Osteoblast (primary cell): ENCODE measurements around the gene FARS2. TPM values are rescaled to one million over a fixed set of nuclear protein-coding genes. Genes with fewer than 3 reads are reported as not detected.

Source experiments
- DNase-seq: peaks from one replicate; pipeline ENCODE4 v3.0.0; 2011; ENCODE audit warnings: low spot score, mixed read lengths; ENCODE audit not compliant: insufficient read length; ENCODE audit errors: missing footprints
- H2AFZ ChIP-seq: 2 replicates; pipeline ENCODE4 v1.6.0; 2011; ENCODE audit warnings: mild to moderate bottlenecking, low read length
- H3K27ac ChIP-seq: 2 replicates; pipeline ENCODE4 v1.5.1; 2011; ENCODE audit warnings: mild to moderate bottlenecking, low read depth, low read length, moderate library complexity
- H3K27me3 ChIP-seq: 2 replicates; pipeline ENCODE4 v1.6.0; 2012; ENCODE audit warnings: mild to moderate bottlenecking, control low read depth, inconsistent platforms, low read length, moderate library complexity; ENCODE audit not compliant: insufficient read depth
- H3K36me3 ChIP-seq: 2 replicates; pipeline ENCODE4 v1.5.1; 2011; ENCODE audit warnings: mild to moderate bottlenecking, low read length, control low read depth, moderate library complexity; ENCODE audit not compliant: insufficient read depth
- H3K4me1 ChIP-seq: 2 replicates; pipeline ENCODE4 v1.5.1; 2011; ENCODE audit warnings: mild to moderate bottlenecking, low read length, control low read depth, moderate library complexity; ENCODE audit not compliant: insufficient read depth
- H3K4me2 ChIP-seq: 2 replicates; pipeline ENCODE4 v1.6.0; 2011; ENCODE audit warnings: mild to moderate bottlenecking, low read length; ENCODE audit not compliant: insufficient read depth
- H3K4me3 ChIP-seq: fragments of 200-600 bp; sonication (generic); 3 replicates; pipeline ENCODE4 v1.5.1; 2012; ENCODE audit warnings: mild to moderate bottlenecking, low read length, inconsistent platforms; ENCODE audit not compliant: insufficient read depth
- H3K79me2 ChIP-seq: 2 replicates; pipeline ENCODE4 v1.6.0; 2012; ENCODE audit warnings: mild to moderate bottlenecking, low read length, control low read depth, inconsistent platforms; ENCODE audit not compliant: insufficient read depth
- H3K9me3 ChIP-seq: 2 replicates; pipeline ENCODE4 v1.5.1; 2011; ENCODE audit warnings: low read depth, low read length, control low read depth
- H4K20me1 ChIP-seq: 2 replicates; pipeline ENCODE4 v1.6.0; 2012; ENCODE audit warnings: mild to moderate bottlenecking, low read length, control low read depth; ENCODE audit not compliant: insufficient read depth
- total RNA-seq: library from RNA; depleted of rRNA; stranded (reverse); fragments of >200 nt; gene quantifications from 2 replicates; pipeline ENCODE4 v1.2.3, GENCODE V29; 2012
- TF ChIP-seq, protein P1 (sequence below): IDR thresholded peaks from 2 replicates; pipeline ENCODE4 v1.5.1; 2011; ENCODE audit warnings: mild to moderate bottlenecking, low read depth, low read length, moderate library complexity; ENCODE audit errors: extremely low read depth

Gene FARS2
- total RNA-seq, 1 donor: 29.7 TPM

DNA sequence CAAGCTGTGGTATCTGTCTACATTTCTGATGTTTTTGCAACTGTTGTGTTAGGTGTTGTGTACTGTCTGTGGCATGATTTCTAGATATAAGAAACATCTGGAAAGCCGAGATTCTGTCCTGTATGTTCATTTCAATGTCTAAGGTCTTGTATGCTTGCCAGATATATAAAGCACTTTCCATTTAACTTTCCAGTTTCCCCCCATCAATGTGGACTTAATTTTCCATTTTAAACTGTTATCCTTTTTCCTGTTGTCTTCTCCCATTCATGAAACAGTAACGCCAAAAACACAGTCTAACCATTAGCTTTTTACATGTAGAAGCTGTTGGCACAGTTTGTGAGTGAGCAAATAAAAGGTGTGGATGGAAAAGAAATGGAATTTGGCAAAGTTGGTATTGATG is 181.6 kb downstream of the FARS2 start:
- H3K9me3 ChIP-seq: no peaks in the 10 kb centered on the region
- no peak overlapping the region for H2AFZ ChIP-seq
- peaks cover 10% of the 10 kb centered on the region for H3K4me1 ChIP-seq
- no peaks in the 10 kb centered on the region for H3K36me3 ChIP-seq
- H3K79me2 ChIP-seq: no peaks in the 10 kb centered on the region
- no peak overlapping the region for H3K27ac ChIP-seq
- H3K27me3 ChIP-seq: no peaks in the 10 kb centered on the region
- no peak overlapping the region for H3K4me2 ChIP-seq
- peaks cover 9% of the 10 kb centered on the region for H4K20me1 ChIP-seq
- TF ChIP-seq, protein P1, sequence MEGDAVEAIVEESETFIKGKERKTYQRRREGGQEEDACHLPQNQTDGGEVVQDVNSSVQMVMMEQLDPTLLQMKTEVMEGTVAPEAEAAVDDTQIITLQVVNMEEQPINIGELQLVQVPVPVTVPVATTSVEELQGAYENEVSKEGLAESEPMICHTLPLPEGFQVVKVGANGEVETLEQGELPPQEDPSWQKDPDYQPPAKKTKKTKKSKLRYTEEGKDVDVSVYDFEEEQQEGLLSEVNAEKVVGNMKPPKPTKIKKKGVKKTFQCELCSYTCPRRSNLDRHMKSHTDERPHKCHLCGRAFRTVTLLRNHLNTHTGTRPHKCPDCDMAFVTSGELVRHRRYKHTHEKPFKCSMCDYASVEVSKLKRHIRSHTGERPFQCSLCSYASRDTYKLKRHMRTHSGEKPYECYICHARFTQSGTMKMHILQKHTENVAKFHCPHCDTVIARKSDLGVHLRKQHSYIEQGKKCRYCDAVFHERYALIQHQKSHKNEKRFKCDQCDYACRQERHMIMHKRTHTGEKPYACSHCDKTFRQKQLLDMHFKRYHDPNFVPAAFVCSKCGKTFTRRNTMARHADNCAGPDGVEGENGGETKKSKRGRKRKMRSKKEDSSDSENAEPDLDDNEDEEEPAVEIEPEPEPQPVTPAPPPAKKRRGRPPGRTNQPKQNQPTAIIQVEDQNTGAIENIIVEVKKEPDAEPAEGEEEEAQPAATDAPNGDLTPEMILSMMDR: no peak
- no peak overlapping the region for H3K4me3 ChIP-seq
- no peak for DNase-seq

DNA sequence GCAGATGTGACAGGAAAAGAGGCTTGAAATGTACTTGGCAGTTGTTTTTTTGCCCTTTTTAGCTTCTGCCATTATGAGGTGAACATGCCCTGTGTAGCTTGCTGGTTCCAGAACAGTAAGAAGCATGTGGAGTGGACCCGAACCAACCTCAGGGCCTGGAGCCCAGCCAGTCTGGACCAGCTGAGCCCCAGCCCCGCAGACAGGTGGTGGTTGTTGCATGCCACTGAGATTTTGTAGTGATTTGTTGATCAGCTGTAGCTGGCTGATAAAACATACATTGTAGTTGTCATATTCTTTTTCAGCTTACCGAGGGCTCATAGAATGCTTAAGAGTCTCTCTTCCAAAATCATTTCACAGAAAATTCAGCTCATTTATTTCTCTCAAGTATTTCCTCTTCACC is 182.2 kb downstream of the FARS2 start:
- Histone ChIP-seq H3K4me1 (peaks cover 10% of the 10 kb centered on the region), H3K9me3 (no peaks in the 10 kb centered on the region), H3K79me2 (no peaks in the 10 kb centered on the region), H2AFZ (no peak overlapping the region), H3K4me3 (no peak overlapping the region), H3K36me3 (no peaks in the 10 kb centered on the region), H3K4me2 (no peak overlapping the region), H3K27me3 (no peaks in the 10 kb centered on the region), H4K20me1 (peaks cover 9% of the 10 kb centered on the region), H3K27ac (no peak overlapping the region)
- no peak for DNase-seq
- TF ChIP-seq, protein P1: no peak

DNA sequence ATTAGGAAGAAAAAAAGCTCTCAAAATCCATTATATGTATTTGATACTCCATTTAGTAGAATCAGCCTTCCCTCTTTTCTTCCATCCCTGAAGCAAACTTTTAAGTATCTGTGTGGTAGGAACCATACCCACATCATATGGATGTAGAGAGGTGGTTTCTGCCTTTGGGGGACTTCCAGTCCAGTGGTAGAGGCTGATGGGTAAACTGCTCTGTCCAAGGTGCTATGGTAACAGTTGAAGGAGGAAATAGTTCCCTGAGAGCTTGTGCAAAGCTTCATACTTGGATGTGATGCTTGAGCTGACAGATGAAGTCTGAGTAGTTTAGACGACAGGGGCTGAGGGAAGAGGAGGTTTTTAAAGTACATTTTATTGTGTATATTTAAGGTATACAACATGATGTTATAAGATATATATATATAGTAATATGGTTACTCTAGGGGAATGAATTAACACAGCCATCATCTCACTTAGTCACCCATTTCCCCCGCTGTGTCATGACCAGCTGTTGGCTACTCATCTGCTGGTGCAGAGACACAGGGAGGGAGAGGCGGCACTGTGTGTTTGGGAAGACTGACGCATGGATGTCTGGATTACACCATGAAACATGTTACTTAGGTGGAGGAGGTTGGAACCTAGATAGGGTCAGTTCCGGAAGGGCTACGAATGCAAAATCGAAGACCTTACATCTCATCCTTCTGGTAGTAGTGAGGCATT is 185.2 kb downstream of the FARS2 start:
- DNase-seq: peak; percentile 69
- no peaks in the 10 kb centered on the region for H3K9me3 ChIP-seq
- no peaks in the 10 kb centered on the region for H3K27me3 ChIP-seq
- H3K36me3 ChIP-seq: no peaks in the 10 kb centered on the region
- TF ChIP-seq, protein P1: no peak
- no peaks in the 10 kb centered on the region for H3K79me2 ChIP-seq
- H3K27ac ChIP-seq: no peak overlapping the region
- peaks cover 5% of the 10 kb centered on the region for H3K4me1 ChIP-seq
- peaks cover 7% of the 10 kb centered on the region for H4K20me1 ChIP-seq
- no peak overlapping the region for H3K4me2 ChIP-seq
- H3K4me3 ChIP-seq: no peak overlapping the region
- no peak overlapping the region for H2AFZ ChIP-seq

DNA sequence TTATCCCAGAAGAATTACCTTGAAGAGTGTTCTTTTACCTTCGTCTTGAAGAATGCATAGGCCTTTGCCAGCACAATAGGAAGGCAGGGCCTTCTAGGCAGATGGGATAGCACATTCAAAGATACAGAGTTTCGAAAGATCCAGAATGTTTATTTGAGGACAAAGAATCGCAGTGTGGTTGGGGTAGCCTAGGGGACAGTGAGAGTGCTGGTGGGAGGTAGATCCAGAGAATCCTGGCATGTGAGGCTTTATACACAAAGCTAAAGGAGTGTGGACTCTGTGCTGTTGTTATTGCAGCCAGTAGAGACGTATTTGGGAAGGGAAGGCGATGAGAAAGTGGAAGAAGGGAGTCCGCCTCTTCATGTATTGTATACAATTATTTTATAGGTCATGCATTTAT is 186.6 kb downstream of the FARS2 start:
- TF ChIP-seq, protein P1: no peak
- Histone ChIP-seq H3K4me1 (no peaks in the 10 kb centered on the region), H2AFZ (no peak overlapping the region), H3K4me3 (no peak overlapping the region), H3K27me3 (no peaks in the 10 kb centered on the region), H4K20me1 (peaks cover 7% of the 10 kb centered on the region), H3K79me2 (no peaks in the 10 kb centered on the region), H3K36me3 (no peaks in the 10 kb centered on the region), H3K4me2 (no peak overlapping the region), H3K9me3 (no peaks in the 10 kb centered on the region), H3K27ac (no peak overlapping the region)
- no peak for DNase-seq
